Hepatocyte (in vitro differentiated cells): ENCODE data around the gene ARHGAP26. TPM values are rescaled to one million over a fixed set of nuclear protein-coding genes. Genes with fewer than 3 reads are reported as not detected.

Experiments
- DNase-seq: peaks from one replicate; pipeline ENCODE4 v3.0.0-alpha.2; 2016; ENCODE audit warnings: low spot score
- H2AFZ ChIP-seq: fragments of 200-600 bp; sonication (generic); 2 replicates; pipeline ENCODE4 v1.6.0; 2016; ENCODE audit warnings: antibody characterized with exemption, mild to moderate bottlenecking
- H3K27ac ChIP-seq: fragments of 200-600 bp; sonication (generic); 2 replicates; pipeline ENCODE4 v1.5.1; 2016; ENCODE audit warnings: mild to moderate bottlenecking
- H3K27me3 ChIP-seq: fragments of 200-600 bp; sonication (generic); 2 replicates; pipeline ENCODE4 v1.6.1; 2016
- H3K36me3 ChIP-seq: fragments of 200-600 bp; sonication (generic); replicated peaks from 2 replicates; pipeline ENCODE4 v1.5.1; 2016; ENCODE audit warnings: low read depth; ENCODE audit not compliant: insufficient read depth
- H3K4me1 ChIP-seq: fragments of 200-600 bp; sonication (generic); 2 replicates; pipeline ENCODE4 v1.5.1; 2016; ENCODE audit warnings: mild to moderate bottlenecking, moderate library complexity; ENCODE audit not compliant: insufficient read depth
- H3K4me2 ChIP-seq: fragments of 200-600 bp; sonication (generic); 2 replicates; pipeline ENCODE4 v1.6.0; 2016
- H3K4me3 ChIP-seq: fragments of 200-600 bp; sonication (generic); 2 replicates; pipeline ENCODE4 v1.5.1; 2016; ENCODE audit warnings: mild to moderate bottlenecking
- H3K79me2 ChIP-seq: fragments of 200-600 bp; sonication (generic); 2 replicates; pipeline ENCODE4 v1.6.0; 2017; ENCODE audit warnings: mild to moderate bottlenecking
- H3K9me2 ChIP-seq: fragments of 200-600 bp; sonication (generic); replicated peaks from 2 replicates; pipeline ENCODE4 v1.6.0; 2017; ENCODE audit warnings: mild to moderate bottlenecking; ENCODE audit not compliant: insufficient read depth
- H3K9me3 ChIP-seq: fragments of 200-600 bp; sonication (generic); 2 replicates; pipeline ENCODE4 v1.5.1; 2016; ENCODE audit warnings: low read depth, mild to moderate bottlenecking
- H4K20me1 ChIP-seq: fragments of 200-600 bp; sonication (generic); 2 replicates; pipeline ENCODE4 v1.6.0; 2016; ENCODE audit warnings: mild to moderate bottlenecking; ENCODE audit not compliant: insufficient read depth, poor library complexity, severe bottlenecking
- CTCF ChIP-seq: fragments of 200-600 bp; sonication (generic); IDR thresholded peaks from 2 replicates; pipeline ENCODE4 v1.5.1; 2016; ENCODE audit warnings: antibody characterized with exemption, mild to moderate bottlenecking; ENCODE audit not compliant: poor library complexity
- EZH2 ChIP-seq: fragments of 200-600 bp; sonication (generic); IDR thresholded peaks from 2 replicates; pipeline ENCODE4 v1.6.1; 2016; ENCODE audit warnings: antibody characterized with exemption, mild to moderate bottlenecking, borderline replicate concordance
- EZH2phosphoT487 ChIP-seq: fragments of 200-600 bp; sonication (generic); IDR thresholded peaks from one replicate; pipeline ENCODE4 v1.6.1; 2018; ENCODE audit warnings: antibody characterized with exemption, mild to moderate bottlenecking, low read depth, moderate library complexity; ENCODE audit not compliant: unreplicated experiment, severe bottlenecking
- WGBS: methylation state at CpG from one replicate; pipeline ENCODE4 v1.1.6; 2016; ENCODE audit warnings: low lambda C conversion rate; ENCODE audit errors: missing lambda C conversion rate; 5-methylcytosine and 5-hydroxymethylcytosine counted together
- polyA plus RNA-seq: library from polyadenylated mRNA; unstranded; fragments of >200 nt; fragmentation: Nextera tagmentation; extraction: Ambion mirVana; gene quantifications from 2 replicates; pipeline ENCODE4 v1.2.1, GENCODE V29; 2016
- total RNA-seq: library from RNA; depleted of rRNA; stranded (reverse); fragments of >200 nt; gene quantifications from 2 replicates; pipeline ENCODE4 v1.2.3, GENCODE V29; 2014

ARHGAP26 gene
- total and polyA plus RNA-seq, 2 experiments from 2014 or later: 16.5 to 19.8 TPM

GRCh38 chr5:142944140-142944539 lies 174.0 kb downstream of the ARHGAP26 start:
- Histone ChIP-seq H3K4me1 (no peaks in the 10 kb centered on the region), H3K27me3 (no peaks in the 10 kb centered on the region), H3K79me2 (no peaks in the 10 kb centered on the region), H3K9me3 (no peaks in the 10 kb centered on the region), H2AFZ (no peak overlapping the region), H3K9me2 (no peaks in the 10 kb centered on the region), H4K20me1 (no peaks in the 10 kb centered on the region), H3K4me3 (no peak overlapping the region), H3K27ac (no peak overlapping the region), H3K36me3 (no peaks in the 10 kb centered on the region), H3K4me2 (no peak overlapping the region)
- TF ChIP-seq EZH2: no peak
- TF ChIP-seq EZH2phosphoT487: no peak
- no peak for TF ChIP-seq CTCF
- 96% methylated on average over 1 of the region's 1 CpG for WGBS
- DNase-seq: no peak

GRCh38 chr5:142945321-142945720 lies 175.1 kb downstream of the ARHGAP26 start:
- Histone ChIP-seq H2AFZ (no peak overlapping the region), H3K27ac (no peak overlapping the region)

GRCh38 chr5:142945845-142946244 lies 175.7 kb downstream of the ARHGAP26 start:
- Histone ChIP-seq H3K4me1 (no peaks in the 10 kb centered on the region), H3K27ac (no peak overlapping the region), H3K9me3 (no peaks in the 10 kb centered on the region), H3K36me3 (no peaks in the 10 kb centered on the region), H3K4me3 (no peak overlapping the region), H3K9me2 (no peaks in the 10 kb centered on the region), H3K27me3 (no peaks in the 10 kb centered on the region), H2AFZ (no peak overlapping the region), H3K79me2 (no peaks in the 10 kb centered on the region), H3K4me2 (no peak overlapping the region), H4K20me1 (no peaks in the 10 kb centered on the region)
- DNase-seq: no peak
- TF ChIP-seq CTCF (no peak), EZH2phosphoT487 (no peak), EZH2 (no peak)

More at GRCh38 chr5:142945321-142945720, 175.1 kb downstream of the ARHGAP26 start:
- TF ChIP-seq EZH2: no peak
- H3K36me3 ChIP-seq: no peaks in the 10 kb centered on the region
- no peaks in the 10 kb centered on the region for H3K79me2 ChIP-seq
- no peaks in the 10 kb centered on the region for H3K9me3 ChIP-seq
- no peaks in the 10 kb centered on the region for H3K4me1 ChIP-seq
- no peaks in the 10 kb centered on the region for H3K27me3 ChIP-seq
- no peak for DNase-seq
- H3K9me2 ChIP-seq: no peaks in the 10 kb centered on the region
- no peak overlapping the region for H3K4me3 ChIP-seq
- H4K20me1 ChIP-seq: no peaks in the 10 kb centered on the region
- no peak overlapping the region for H3K4me2 ChIP-seq
- 94% methylated on average over 3 of the region's 3 CpGs for WGBS

- H3K79me2 ChIP-seq: no peaks in the 10 kb centered on the region
- H4K20me1 ChIP-seq: no peaks in the 10 kb centered on the region
- no peak overlapping the region for H3K4me2 ChIP-seq
- no peak overlapping the region for H3K27ac ChIP-seq
- H3K36me3 ChIP-seq: no peaks in the 10 kb centered on the region
- 96% methylated on average over 4 of the region's 4 CpGs for WGBS
- no peak overlapping the region for H3K4me3 ChIP-seq
- H3K27me3 ChIP-seq: no peaks in the 10 kb centered on the region
- no peaks in the 10 kb centered on the region for H3K9me3 ChIP-seq
- no peaks in the 10 kb centered on the region for H3K9me2 ChIP-seq
- no peak for TF ChIP-seq CTCF
- no peak for TF ChIP-seq EZH2
- no peak for TF ChIP-seq EZH2phosphoT487
- DNase-seq: no peak
- H2AFZ ChIP-seq: no peak overlapping the region
- H3K4me1 ChIP-seq: no peaks in the 10 kb centered on the region
Observed at GRCh38 chr5:142946547-142947426, 176.6 kb downstream of the ARHGAP26 start.
